GM19395 (cell line): ENCODE data around the gene MUC13.
A peak's percentile ranks its signal among the peaks of the same experiment; 100 is the strongest.

Experiments used
- ATAC-seq: cut with Tn5 transposase; IDR thresholded peaks from one replicate; pipeline ENCODE4 v1.9.1; 2021; ENCODE audit warnings: mild to moderate bottlenecking, moderate library complexity; ENCODE audit not compliant: unreplicated experiment

MUC13 gene

GRCh38 chr3:124951511-124952281 is 17.1 kb upstream of the MUC13 start:
- ATAC-seq = no peak

GRCh38 chr3:124950026-124950425 is 15.5 kb upstream of the MUC13 start:
- no peak for ATAC-seq

- ATAC-seq = no peak
Measured at GRCh38 chr3:124942613-124943012, 8.1 kb upstream of the MUC13 start.

- no peak for ATAC-seq
Measured at GRCh38 chr3:124941771-124942170, 7.2 kb upstream of the MUC13 start.

- ATAC-seq = no peak
Measured at GRCh38 chr3:124939661-124940060, 5.1 kb upstream of the MUC13 start.

GRCh38 chr3:124938896-124939295 is 4.3 kb upstream of the MUC13 start:
- ATAC-seq = no peak

GRCh38 chr3:124937049-124937448 is 2.5 kb upstream of the MUC13 start:
- no peak for ATAC-seq

- ATAC-seq = no peak
Measured at GRCh38 chr3:124935794-124936542, 1.4 kb upstream of the MUC13 start.

- ATAC-seq = peak; percentile 66
Measured at GRCh38 chr3:124935264-124935663, 713 bp upstream of the MUC13 start.

GRCh38 chr3:124928333-124929202 is 6.0 kb downstream of the MUC13 start:
- ATAC-seq = no peak

GRCh38 chr3:124927574-124928045 is 6.9 kb downstream of the MUC13 start:
- peak; percentile 87 for ATAC-seq

GRCh38 chr3:124926426-124927101 is 8.0 kb downstream of the MUC13 start:
- no peak for ATAC-seq

- no peak for ATAC-seq
Measured at GRCh38 chr3:124924741-124925140, 9.8 kb downstream of the MUC13 start.

GRCh38 chr3:124923833-124924232 is 10.7 kb downstream of the MUC13 start:
- ATAC-seq = no peak

- ATAC-seq = no peak
Measured at GRCh38 chr3:124920718-124921117, 13.8 kb downstream of the MUC13 start.

GRCh38 chr3:124919756-124920155 is 14.8 kb downstream of the MUC13 start:
- no peak for ATAC-seq

- ATAC-seq = no peak
Measured at GRCh38 chr3:124918524-124918923, 16.0 kb downstream of the MUC13 start.

- no peak for ATAC-seq
Measured at GRCh38 chr3:124916837-124917409, 17.6 kb downstream of the MUC13 start.

- no peak for ATAC-seq
Measured at GRCh38 chr3:124915254-124915653, 19.3 kb downstream of the MUC13 start.

- ATAC-seq = no peak
Measured at GRCh38 chr3:124907957-124908356, 26.6 kb downstream of the MUC13 start.
